ENCODE data around the gene ASS1.

DNA sequence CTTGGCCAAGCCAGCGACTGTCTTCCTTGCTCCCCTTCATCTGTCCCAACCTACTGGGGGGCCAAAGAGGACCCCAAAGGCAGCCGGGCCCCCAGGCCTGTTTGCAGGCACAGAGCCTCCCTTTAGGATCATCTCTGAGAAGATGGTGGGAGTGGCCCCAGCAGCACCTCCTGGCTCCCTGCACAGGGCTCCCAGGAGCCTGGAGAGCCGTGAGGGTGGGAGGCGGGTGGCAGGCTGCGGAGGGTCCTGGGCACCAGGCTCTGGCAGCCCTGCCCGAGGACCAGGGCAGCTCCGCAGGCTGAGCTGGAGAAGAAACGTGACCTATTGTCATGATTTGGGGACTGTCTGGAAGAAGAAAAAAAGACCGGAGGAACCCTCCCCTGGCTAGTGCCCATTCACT lies 33.4 kb downstream of the ASS1 start:
- TF ChIP-seq, protein P1, sequence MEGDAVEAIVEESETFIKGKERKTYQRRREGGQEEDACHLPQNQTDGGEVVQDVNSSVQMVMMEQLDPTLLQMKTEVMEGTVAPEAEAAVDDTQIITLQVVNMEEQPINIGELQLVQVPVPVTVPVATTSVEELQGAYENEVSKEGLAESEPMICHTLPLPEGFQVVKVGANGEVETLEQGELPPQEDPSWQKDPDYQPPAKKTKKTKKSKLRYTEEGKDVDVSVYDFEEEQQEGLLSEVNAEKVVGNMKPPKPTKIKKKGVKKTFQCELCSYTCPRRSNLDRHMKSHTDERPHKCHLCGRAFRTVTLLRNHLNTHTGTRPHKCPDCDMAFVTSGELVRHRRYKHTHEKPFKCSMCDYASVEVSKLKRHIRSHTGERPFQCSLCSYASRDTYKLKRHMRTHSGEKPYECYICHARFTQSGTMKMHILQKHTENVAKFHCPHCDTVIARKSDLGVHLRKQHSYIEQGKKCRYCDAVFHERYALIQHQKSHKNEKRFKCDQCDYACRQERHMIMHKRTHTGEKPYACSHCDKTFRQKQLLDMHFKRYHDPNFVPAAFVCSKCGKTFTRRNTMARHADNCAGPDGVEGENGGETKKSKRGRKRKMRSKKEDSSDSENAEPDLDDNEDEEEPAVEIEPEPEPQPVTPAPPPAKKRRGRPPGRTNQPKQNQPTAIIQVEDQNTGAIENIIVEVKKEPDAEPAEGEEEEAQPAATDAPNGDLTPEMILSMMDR (IDR thresholded peaks at IDR 0.05; ENCODE audit: insufficient read depth, low read depth, low read length), result no peak
- TF ChIP-seq EZH2 (IDR thresholded peaks at IDR 0.05; ENCODE audit: insufficient read depth, low read length), result no peak

Data from astrocyte (in vitro differentiated cells and primary cell).